Testis (tissue), 2 donors: ENCODE data around the gene WHRN.

Experiments
- POLR2A ChIP-seq: fragments of 450-650 bp; IDR thresholded peaks from one replicate; pipeline ENCODE4 v1.6.1; 2017; ENCODE audit warnings: antibody characterized with exemption, mild to moderate bottlenecking, moderate library complexity
- TF ChIP-seq, protein P1 (sequence below), 3 experiments: fragments of 450-650 bp in 2 of 3; fragments of 200-600 bp in 1 of 3; sonication (generic) in 1 of 3; IDR thresholded peaks; one replicate each; pipeline ENCODE4 v1.5.1; 2016 to 2019; ENCODE audit warnings: antibody characterized with exemption in 3 of 3, mild to moderate bottlenecking in 2 of 3, moderate library complexity in 1 of 3

DNA sequence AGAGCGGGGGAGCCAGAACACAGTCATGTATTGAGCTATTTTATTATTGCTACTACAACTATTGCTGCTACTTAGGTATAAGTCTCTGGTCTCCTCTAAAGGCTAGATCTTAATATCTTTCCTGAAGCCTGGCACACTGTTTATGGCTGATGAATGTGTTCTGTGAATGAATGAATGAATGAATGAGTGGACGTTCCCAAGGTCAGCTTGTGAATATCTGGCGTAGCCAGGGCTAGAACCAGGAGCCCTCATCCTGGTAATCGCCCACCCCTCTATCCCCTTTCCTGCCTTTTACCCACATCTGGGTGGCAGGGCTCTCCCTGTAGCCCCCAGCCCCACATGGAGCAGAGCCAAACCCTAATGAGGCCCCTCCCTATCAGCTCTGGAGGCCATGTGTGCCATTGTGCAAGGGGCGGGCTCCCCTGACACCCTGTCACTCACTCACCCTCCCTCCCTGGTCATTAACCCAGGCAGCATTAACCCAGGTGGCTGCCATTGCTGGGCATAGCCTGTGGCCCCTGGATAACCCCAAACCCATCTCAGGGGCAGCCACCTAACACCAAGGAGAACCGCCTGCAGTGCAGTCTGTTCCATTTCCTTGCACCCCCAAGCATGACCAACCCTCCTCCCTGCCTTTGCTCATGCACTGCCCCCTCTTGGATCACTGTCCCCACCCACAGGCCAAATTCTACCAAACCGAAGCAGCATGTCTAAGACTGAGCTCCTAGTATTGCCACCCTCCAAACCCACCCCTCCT, 115.5 kb downstream of the WHRN start:
- TF ChIP-seq POLR2A: no peak
- TF ChIP-seq, protein P1, sequence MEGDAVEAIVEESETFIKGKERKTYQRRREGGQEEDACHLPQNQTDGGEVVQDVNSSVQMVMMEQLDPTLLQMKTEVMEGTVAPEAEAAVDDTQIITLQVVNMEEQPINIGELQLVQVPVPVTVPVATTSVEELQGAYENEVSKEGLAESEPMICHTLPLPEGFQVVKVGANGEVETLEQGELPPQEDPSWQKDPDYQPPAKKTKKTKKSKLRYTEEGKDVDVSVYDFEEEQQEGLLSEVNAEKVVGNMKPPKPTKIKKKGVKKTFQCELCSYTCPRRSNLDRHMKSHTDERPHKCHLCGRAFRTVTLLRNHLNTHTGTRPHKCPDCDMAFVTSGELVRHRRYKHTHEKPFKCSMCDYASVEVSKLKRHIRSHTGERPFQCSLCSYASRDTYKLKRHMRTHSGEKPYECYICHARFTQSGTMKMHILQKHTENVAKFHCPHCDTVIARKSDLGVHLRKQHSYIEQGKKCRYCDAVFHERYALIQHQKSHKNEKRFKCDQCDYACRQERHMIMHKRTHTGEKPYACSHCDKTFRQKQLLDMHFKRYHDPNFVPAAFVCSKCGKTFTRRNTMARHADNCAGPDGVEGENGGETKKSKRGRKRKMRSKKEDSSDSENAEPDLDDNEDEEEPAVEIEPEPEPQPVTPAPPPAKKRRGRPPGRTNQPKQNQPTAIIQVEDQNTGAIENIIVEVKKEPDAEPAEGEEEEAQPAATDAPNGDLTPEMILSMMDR (IDR thresholded peaks at IDR 0.05): no peak
